Epithelial cell of esophagus (primary cell): ENCODE data around the gene CDK14.
A peak's percentile ranks its signal among the peaks of the same experiment; 100 is the strongest.

Experiments
- DNase-seq: peaks from one replicate; pipeline ENCODE4 v3.0.0; 2010; ENCODE audit warnings: low read depth
- H3K4me3 ChIP-seq: 2 replicates; pipeline ENCODE4 v1.5.1; 2011; ENCODE audit warnings: mild to moderate bottlenecking, low read length, control low read depth
- CTCF ChIP-seq: IDR thresholded peaks from 2 replicates; pipeline ENCODE4 v1.5.1; 2011; ENCODE audit warnings: low read depth, mild to moderate bottlenecking, low read length, control low read depth, inconsistent platforms; ENCODE audit not compliant: insufficient read depth; ENCODE audit errors: missing control alignments

CDK14 gene

GRCh38 chr7:91249506-91250233, 653.5 kb downstream of the CDK14 start:
- DNase-seq = peak; percentile 94
- TF ChIP-seq CTCF = no peak
- H3K4me3 ChIP-seq = no peak overlapping the region

GRCh38 chr7:91250706-91251105, 654.6 kb downstream of the CDK14 start:
- TF ChIP-seq CTCF = no peak
- DNase-seq = no peak
- H3K4me3 ChIP-seq = no peak overlapping the region

GRCh38 chr7:91251877-91252276, 655.8 kb downstream of the CDK14 start:
- no peak for TF ChIP-seq CTCF
- no peak overlapping the region for H3K4me3 ChIP-seq
- DNase-seq = no peak
